ENCODE results near the gene ARL8A. TPM values are rescaled to one million over a fixed set of nuclear protein-coding genes. Genes with fewer than 3 reads are reported as not detected.
A peak's percentile ranks its signal among the peaks of the same experiment; 100 is the strongest.

The ARL8A gene
- total RNA-seq, 2 experiments from 2014 or later = 25.1 to 44.6 TPM

- CTCF ChIA-PET (ENCODE audit: unreplicated experiment) = interaction anchor here (1.4 to 1.8 kb wide), 2 partner anchors 9 to 21 kb away, joined by 6 to 7 read pairs; no protein-coding TSS in a partner anchor
- POLR2A ChIA-PET = no interaction called here
- no TSS peak for BruUV-seq (replicated peaks)
- TF ChIP-seq CTCF (conservative IDR thresholded peaks at IDR 0.05; ENCODE audit: low read length) = no peak
- TF ChIP-seq EZH2phosphoT487 (IDR thresholded peaks at IDR 0.05; ENCODE audit: borderline replicate concordance, low read depth, low read length) = no peak
- peak; percentile 36 for DNase-seq (ENCODE audit: low spot score)
- Histone ChIP-seq H3K27ac (ENCODE audit: low read depth, low read length, poor library complexity, severe bottlenecking) (no peak overlapping the region), H4K20me1 (ENCODE audit: insufficient read depth, low read length) (no peaks in the 10 kb centered on the region), H2AFZ (ENCODE audit: low read length) (no peak overlapping the region), H3K9me2 (ENCODE audit: insufficient read depth, low read length) (no peaks in the 10 kb centered on the region), H3K36me3 (ENCODE audit: insufficient read depth, low read length) (no peaks in the 10 kb centered on the region), H3K4me1 (ENCODE audit: insufficient read depth, low read length, poor library complexity, severe bottlenecking) (peaks cover 66% of the 10 kb centered on the region), H3K79me2 (ENCODE audit: insufficient read depth, low read depth, low read length) (peaks cover 10% of the 10 kb centered on the region; the same call in 1 of the 2 replicates), H3K4me3 (ENCODE audit: low read depth, low read length, poor library complexity, severe bottlenecking) (no peak overlapping the region), H3K4me2 (ENCODE audit: low read length) (peak overlapping the region; percentile 58), H3K9me3 (ENCODE audit: low read length) (no peaks in the 10 kb centered on the region)
- intact Hi-C loops (cut with micrococcal nuclease; ENCODE audit: unreplicated experiment) = no loop called here
Observed at GRCh38 chr1:202164271-202165037, 19.9 kb upstream of the ARL8A start.

- intact Hi-C loops (cut with micrococcal nuclease; ENCODE audit: unreplicated experiment) = no loop called here
- DNase-seq (ENCODE audit: low spot score) = no peak
- BruUV-seq (replicated peaks) = no TSS peak
- ChIA-PET POLR2A (interaction anchor here (0.6 to 1.6 kb wide), 2 partner anchors 10 to 30 kb away, joined by 4 read pairs; no protein-coding TSS in a partner anchor), CTCF (ENCODE audit: unreplicated experiment) (interaction anchor here (0.8 to 1.8 kb wide), 5 partner anchors 9 to 26 kb away, joined by 3 to 7 read pairs (median 6); no protein-coding TSS in a partner anchor)
- no peak for TF ChIP-seq EZH2phosphoT487 (IDR thresholded peaks at IDR 0.05; ENCODE audit: borderline replicate concordance, low read depth, low read length)
- no peak for TF ChIP-seq CTCF (conservative IDR thresholded peaks at IDR 0.05; ENCODE audit: low read length)
- Histone ChIP-seq H3K36me3 (ENCODE audit: insufficient read depth, low read length) (no peaks in the 10 kb centered on the region), H3K9me2 (ENCODE audit: insufficient read depth, low read length) (no peaks in the 10 kb centered on the region), H4K20me1 (ENCODE audit: insufficient read depth, low read length) (no peaks in the 10 kb centered on the region), H2AFZ (ENCODE audit: low read length) (no peak overlapping the region; the same call in 1 of the 2 replicates), H3K9me3 (ENCODE audit: low read length) (no peaks in the 10 kb centered on the region), H3K4me1 (ENCODE audit: insufficient read depth, low read length, poor library complexity, severe bottlenecking) (peaks cover 75% of the 10 kb centered on the region), H3K4me2 (ENCODE audit: low read length) (peak overlapping the region; percentile 95), H3K79me2 (ENCODE audit: insufficient read depth, low read depth, low read length) (peaks cover 19% of the 10 kb centered on the region; the same call in 1 of the 2 replicates), H3K4me3 (ENCODE audit: low read depth, low read length, poor library complexity, severe bottlenecking) (no peak overlapping the region), H3K27ac (ENCODE audit: low read depth, low read length, poor library complexity, severe bottlenecking) (no peak overlapping the region)
Observed at GRCh38 chr1:202163281-202164270, 19.0 kb upstream of the ARL8A start.
